SKM-1 (cell line): ENCODE data around the gene CD63.

Experiments
- DNase-seq: peaks from one replicate; lab custom pipeline; 2025; ENCODE audit not compliant: unreplicated experiment; lab: John Stamatoyannopoulos, UW

The CD63 gene

GRCh38 chr12:55706568-55707218 lies 22.1 kb downstream of the CD63 start:
- no peak for DNase-seq

- DNase-seq: no peak
Measured at GRCh38 chr12:55705782-55706402, 22.9 kb downstream of the CD63 start.

- no peak for DNase-seq
Measured at GRCh38 chr12:55704824-55705718, 23.7 kb downstream of the CD63 start.

- no peak for DNase-seq
Measured at GRCh38 chr12:55703901-55704761, 24.7 kb downstream of the CD63 start.

- DNase-seq: no peak
Measured at GRCh38 chr12:55703288-55703687, 25.5 kb downstream of the CD63 start.

DNA sequence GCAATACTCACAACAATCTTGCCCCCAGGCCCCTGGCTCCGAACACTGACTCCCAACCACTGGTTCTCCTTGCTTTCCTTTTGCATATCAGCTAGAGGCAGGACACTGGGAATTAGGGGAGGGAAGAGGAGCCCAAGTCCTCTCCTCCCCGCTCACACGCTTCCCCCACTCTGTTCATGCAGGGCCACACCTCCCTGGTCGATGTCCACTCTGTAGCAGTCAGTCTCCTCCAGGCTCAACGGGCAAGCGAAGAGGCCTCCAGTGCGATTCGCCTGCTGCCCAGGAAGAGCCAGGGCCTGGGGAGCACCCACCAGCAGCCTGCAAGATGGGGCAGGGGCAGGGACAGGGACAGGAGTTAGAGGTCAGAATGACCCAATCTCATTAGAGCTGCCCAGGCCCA lies 25.9 kb downstream of the CD63 start:
- no peak for DNase-seq

DNA sequence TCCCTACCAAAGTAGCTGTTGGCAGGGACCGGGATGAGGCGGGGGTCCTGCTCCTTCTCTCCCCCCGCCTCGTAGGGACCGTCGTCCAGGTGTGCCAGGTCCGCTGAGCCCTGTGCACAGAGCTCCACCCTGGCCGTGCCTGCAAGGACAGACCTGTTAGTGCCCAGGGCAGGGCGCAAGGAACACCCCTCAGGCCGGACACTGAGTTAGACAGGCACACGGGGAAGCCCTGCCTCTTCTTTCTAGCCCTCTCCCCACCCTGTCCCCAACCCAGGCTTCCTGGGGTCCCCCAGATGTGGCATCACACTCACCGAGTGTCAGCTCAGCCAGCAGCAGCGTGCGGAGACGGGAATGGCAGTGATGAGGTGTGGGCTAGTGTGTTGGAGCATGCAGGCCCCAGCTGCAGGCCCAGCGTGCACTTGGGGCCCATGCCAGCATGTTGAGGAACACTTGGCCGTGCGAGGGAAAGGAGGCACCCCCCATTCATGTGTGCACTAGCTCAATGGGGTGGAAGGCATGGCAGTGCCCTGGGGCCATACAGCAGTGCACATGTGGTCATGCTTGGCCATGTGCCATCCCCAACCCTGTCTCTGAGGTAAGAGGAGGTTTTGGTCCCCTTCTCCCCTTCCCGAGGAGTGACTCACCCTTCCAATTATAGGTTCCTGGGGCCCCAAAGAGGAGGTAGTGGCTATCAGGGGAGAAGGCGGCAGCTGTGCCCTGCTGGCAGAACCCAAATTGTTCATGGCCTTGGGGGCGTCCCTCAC lies 28.4 kb downstream of the CD63 start:
- no peak for DNase-seq

- no peak for DNase-seq
Measured at GRCh38 chr12:55699471-55700055, 29.2 kb downstream of the CD63 start.

DNA sequence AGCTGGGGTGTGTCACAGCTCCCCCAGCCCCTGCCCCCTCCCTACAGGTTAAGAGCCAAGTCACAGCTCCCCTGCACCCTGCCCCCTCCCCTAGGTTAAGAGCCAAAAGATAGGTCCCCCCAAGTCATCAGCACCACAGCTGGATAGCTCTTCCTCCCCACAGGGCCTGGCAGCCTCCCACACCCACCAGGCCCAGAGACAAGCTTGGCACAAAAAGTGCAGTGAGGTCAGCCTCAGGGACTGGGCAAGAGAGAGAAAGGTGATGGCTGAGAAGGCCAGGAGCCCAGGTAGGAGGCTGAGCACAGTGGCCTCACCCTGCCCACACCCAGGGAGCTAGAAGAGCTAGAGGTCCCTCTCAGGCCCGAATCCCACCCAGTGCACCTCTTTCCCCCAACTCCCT lies 29.8 kb downstream of the CD63 start:
- no peak for DNase-seq

DNA sequence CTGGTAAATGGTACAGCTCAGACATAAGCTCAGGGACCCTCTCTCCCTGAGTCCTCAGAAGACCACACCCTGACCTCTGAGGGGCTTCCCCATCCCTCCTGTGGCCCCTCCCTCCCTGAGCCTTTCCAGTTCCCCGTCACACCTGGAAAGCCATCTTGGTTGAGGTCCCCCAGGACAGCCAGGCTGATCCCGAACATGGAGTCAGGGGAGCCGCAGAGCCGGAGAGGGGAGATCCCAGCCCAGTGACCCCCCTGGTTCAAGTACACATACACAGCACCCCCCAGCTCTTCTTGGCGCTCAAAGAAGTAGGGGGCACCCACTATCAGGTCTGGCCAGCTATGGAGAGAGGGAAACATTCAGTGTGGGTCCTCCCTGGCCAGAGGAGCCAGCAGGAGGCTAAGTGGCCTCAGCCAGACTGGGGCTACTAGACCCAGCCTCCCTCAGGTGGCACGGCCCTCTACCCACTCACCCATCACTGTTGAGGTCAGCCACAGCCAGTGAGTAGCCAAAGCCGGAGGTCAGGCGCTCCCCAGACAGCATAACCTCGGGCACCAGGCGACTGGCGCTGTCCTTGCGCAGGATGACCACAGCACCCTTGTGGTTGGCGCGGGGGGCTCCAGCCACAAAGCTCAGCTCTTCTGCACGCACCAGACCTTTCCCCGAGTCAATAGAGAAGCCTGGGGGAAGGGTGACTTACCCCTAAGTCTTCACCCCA lies 30.4 kb downstream of the CD63 start:
- no peak for DNase-seq

DNA sequence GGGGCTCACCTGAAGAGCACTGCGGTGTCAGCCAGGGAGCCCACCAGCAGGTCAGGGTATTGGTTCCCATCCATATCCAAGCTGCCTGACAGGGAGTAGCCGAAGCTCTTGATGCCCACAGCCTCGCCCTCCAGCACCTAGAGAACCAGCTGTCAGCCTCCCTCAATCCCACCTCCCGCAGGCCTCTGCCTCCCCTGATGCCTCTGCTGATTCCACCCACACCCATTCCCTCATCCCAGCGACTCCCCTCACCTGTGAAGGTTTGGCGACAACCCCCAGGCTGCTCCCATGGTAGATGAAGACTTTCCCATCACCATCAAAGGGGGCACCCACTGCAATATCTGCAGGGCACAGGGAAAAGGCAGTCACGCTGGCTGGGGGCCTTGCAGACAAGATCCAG lies 31.1 kb downstream of the CD63 start:
- no peak for DNase-seq

DNA sequence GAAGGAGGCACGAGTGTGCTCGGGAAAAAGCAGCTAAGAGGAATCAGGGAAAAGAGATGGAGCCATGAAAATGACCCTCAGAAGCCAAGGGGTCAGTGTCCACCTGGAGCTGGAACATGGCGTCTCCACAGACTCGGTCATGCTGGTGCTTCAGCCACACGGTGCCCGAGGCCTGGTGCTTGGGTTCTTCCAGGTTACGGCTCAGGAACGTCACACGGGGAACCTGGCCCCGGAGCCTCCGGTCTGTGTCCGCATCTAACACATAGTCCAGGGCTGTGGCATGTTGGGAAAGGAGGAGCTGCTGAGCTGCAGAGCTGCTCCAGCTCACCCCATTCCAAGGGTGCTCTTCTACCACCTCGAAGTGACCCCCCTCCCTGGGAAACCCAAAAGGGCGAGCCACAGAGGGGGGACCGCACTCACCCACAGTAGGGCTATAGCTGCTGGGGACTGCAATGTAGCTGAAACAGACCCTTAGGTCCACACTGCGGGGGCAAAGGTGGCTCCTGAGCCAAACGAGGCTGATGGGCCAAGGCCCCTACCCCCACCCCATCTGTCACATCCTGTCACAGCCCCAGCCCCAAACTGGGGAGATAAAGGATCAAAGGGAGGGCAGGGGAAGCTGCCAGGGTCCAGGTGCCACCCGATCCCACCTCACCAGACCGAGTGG lies 31.9 kb downstream of the CD63 start:
- DNase-seq: no peak

- no peak for DNase-seq
Measured at GRCh38 chr12:55696141-55696540, 32.7 kb downstream of the CD63 start.

DNA sequence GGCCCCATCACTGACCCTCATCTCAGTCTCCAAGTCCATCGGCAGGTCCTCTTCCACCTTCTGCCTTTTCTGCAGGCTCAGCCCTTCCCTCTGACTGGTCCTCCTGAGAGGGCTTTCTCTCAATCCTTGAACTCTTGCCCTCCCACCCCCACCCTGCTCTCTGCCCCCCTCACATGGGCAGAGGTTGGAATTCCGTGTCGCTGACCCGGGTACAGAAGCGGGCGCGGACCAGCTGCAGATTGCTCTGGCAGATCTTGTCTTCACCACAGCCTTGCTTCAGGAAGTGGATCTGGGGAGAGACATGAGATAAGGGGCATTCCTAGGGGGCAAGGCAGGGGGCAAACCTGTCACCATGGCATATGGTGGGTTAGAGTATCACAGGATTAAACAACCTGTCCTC lies 33.5 kb downstream of the CD63 start:
- DNase-seq: no peak

DNA sequence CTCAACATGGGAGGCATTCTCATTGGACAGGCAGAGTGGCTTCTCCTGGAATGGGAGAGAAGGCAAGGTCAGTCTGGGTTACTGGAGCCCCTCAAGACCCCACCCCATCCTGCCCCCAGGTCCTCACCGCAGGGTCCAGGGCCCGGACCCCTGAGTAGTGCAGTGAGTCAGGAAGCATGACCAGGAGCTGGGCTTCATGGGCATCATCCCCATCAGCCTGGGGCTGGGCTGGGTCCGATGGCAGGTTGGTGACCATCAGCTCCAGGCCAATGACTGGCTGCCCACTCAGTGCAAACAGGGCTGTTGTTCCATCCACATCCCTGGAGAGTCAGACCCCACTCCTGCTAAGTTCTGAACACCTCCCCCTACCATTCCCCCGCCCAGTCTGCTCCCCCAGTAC lies 34.2 kb downstream of the CD63 start:
- DNase-seq: no peak

DNA sequence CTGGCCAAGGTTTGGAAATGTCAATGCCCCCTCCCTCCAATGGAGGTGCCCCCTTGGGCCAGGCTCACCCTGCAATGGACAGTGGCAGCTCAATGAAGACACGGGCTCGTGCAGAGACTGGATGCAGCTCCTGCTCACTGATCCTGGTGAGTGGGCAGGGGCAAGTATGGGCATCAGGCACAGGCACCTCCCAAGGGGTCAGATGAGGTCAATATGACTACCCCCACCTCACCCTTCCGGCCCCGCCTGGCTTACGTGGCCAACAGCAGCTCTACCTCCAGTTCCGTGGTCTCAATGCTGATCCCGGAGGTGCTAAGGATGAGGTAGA lies 34.7 kb downstream of the CD63 start:
- no peak for DNase-seq

- no peak for DNase-seq
Measured at GRCh38 chr12:55693323-55694187, 35.3 kb downstream of the CD63 start.
